ENCODE data around the gene DOCK6. TPM values are rescaled to one million over a fixed set of nuclear protein-coding genes. Genes with fewer than 3 reads are reported as not detected.

DOCK6 gene
- total and polyA plus RNA-seq, 5 donors = 23.8 to 68.5 (median 35.8) TPM

DNA sequence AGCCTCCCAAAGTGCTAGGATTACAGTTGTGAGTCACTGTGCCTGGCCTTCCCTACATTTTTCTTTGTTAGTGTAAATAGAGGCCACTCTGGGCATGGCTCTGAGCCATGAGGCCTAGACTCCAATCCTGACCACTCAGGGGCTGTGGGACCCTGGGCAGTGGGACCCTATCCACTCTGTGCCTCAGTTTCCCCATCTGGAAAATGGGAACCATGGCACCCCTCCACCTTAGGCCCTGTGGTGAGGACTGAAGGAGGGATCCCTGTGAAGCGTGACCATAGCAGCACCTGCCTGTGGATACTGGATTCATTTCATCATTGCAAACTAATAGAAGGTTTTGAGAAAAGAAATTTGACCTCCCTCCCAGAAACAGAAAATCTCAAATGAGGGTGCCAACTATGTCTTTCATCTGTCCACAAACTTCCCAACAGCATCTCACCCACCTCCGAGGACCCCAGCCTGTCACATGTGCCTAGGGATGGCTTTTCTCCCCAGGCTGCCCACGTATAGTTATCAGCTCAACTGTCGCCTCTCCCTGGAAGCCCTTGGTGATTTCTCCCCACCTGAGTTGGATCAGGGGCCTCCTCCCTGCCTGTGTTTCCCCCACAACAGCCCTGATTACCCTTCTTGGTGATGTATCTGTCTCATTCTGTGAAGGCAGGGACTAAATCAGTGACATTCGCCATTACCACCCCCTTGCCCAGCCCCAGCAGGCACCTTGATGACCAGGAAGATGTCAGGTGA, 17.3 kb downstream of the DOCK6 start:
- Histone ChIP-seq H3K27ac (ENCODE audit: low read length) (no peak overlapping the region), H3K9me3 (ENCODE audit: control insufficient read depth, low read length) (no peaks in the 10 kb centered on the region), H3K4me3 (ENCODE audit: low read length) (no peak overlapping the region), H3K27me3 (ENCODE audit: control insufficient read depth, insufficient read depth) (no peaks in the 10 kb centered on the region), H3K4me1 (ENCODE audit: control insufficient read depth, insufficient read depth, low read length) (peaks cover 4% of the 10 kb centered on the region)
- ATAC-seq (no peak), DNase-seq (peak in 1 of 3 donors; percentile 40)
- 96% methylated on average over 5 of the region's 5 CpGs for WGBS
- intact Hi-C loops (cut with DNase I) = loop anchor here in 2 of 4 donors (5.0 kb wide), 2 partner anchors 42 to 202 kb away; no protein-coding TSS in a partner anchor

GRCh38 chr19:11243798-11244169, 18.5 kb downstream of the DOCK6 start:
- Histone ChIP-seq H3K27ac (ENCODE audit: low read length) (peak overlapping the region; percentile 16), H3K27me3 (ENCODE audit: control insufficient read depth, insufficient read depth) (no peaks in the 10 kb centered on the region), H3K4me3 (ENCODE audit: low read length) (no peak overlapping the region), H3K4me1 (ENCODE audit: control insufficient read depth, insufficient read depth, low read length) (peaks cover 4% of the 10 kb centered on the region), H3K9me3 (ENCODE audit: control insufficient read depth, low read length) (no peaks in the 10 kb centered on the region)
- intact Hi-C loops (cut with DNase I) = loop anchor here in 1 of 4 donors (5.0 kb wide), 1 partner anchor 204 kb away; no protein-coding TSS in a partner anchor
- peak in 1 of 2 donors; percentile 0 for ATAC-seq
- 92% methylated on average over 7 of the region's 7 CpGs for WGBS
- DNase-seq = no peak

DNA sequence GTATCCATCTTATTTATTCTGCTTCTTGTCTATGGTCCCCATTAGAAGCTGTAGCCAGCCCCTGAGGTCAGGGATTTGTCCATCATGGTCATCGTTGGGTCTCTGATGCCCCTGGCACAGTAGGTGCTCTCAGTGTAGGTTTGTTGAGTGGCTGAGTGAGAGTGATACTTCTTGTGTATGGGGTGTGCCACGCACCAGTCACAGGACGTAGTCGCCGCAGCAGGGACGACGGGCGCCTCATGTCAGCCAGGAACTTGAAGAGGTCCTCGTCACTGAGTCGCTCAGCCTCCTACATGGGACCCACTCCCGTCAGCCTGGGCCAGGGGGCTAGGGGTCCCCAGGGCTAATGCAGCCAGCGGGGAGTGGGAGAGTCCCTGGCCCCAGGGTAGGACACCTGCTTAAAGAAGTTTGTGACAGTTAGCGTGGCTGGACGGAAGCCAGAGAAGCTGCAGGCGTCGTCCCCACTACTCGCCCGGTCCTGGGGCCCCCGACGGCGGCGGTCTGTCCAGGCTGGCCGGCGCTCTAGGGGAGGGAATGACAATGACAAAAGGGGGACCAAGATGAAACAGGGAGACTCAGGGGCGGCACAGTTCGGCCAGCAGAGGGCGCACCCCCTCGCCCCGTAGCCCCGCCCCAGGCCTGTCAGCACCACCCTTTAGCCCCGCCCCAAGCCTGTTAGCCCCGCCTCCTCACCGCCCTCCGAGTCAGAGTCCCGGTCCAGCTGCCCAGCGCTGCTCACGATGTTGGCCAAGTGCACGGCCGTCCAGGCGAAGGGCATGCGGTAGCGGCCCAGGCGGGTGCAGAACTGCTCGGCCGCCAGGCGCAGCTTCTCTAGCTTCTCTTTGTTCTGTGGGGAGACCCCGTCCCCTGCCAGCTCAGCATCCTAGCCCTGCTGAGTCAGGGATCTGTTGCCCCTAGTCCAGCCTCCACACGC, 19.2 kb downstream of the DOCK6 start:
- Histone ChIP-seq H3K4me3 (ENCODE audit: low read length) (no peak overlapping the region), H3K9me3 (ENCODE audit: control insufficient read depth, low read length) (no peaks in the 10 kb centered on the region), H3K4me1 (ENCODE audit: control insufficient read depth, insufficient read depth, low read length) (peaks cover 4% of the 10 kb centered on the region), H3K27me3 (ENCODE audit: control insufficient read depth, insufficient read depth) (no peaks in the 10 kb centered on the region), H3K27ac (ENCODE audit: low read length) (peak overlapping the region; percentile 27)
- WGBS = 40% methylated on average over 48 of the region's 48 CpGs
- DNase-seq = peak; percentile 95 to 99 (median 98)
- peak; percentile 89 to 91 for ATAC-seq
- intact Hi-C loops (cut with DNase I) = loop anchor here in 1 of 4 donors (5.0 kb wide), 1 partner anchor 204 kb away; no protein-coding TSS in a partner anchor

GRCh38 chr19:11242025-11242424, 20.3 kb downstream of the DOCK6 start:
- WGBS = 91% methylated on average over 11 of the region's 11 CpGs
- intact Hi-C loops (cut with DNase I) = loop anchor here in 1 of 4 donors (5.0 kb wide), 1 partner anchor 205 kb away; no protein-coding TSS in a partner anchor
- no peak for ATAC-seq

DNA sequence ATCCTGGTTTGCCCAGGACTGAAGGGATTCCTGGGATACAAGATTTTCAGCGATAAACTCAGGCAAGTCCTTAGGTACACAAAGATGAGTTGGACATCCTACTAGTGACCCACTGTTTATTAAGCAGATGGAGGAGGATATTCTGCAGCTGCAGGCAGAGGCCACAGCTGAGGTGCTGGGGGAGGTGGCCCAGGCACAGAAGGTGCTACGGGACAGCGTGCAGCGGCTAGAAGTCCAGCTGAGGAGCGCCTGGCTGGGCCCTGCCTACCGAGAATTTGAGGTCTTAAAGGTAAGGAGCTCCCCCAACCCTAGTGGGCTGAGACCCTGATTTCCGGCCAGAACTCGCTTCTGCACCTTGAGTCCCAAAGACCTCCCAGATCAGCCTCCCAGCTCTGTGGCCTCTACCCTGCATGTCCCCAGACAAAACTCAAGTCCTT, 22.3 kb downstream of the DOCK6 start:
- H3K9me3 ChIP-seq (ENCODE audit: control insufficient read depth, low read length) = no peaks in the 10 kb centered on the region
- no peak overlapping the region for H3K27ac ChIP-seq (ENCODE audit: low read length)
- H3K4me3 ChIP-seq (ENCODE audit: low read length) = no peak overlapping the region
- no peaks in the 10 kb centered on the region for H3K4me1 ChIP-seq (ENCODE audit: control insufficient read depth, insufficient read depth, low read length)
- ATAC-seq = no peak
- intact Hi-C loops (cut with DNase I) = loop anchor here in 1 of 4 donors (5.0 kb wide), 1 partner anchor 207 kb away; no protein-coding TSS in a partner anchor
- no peaks in the 10 kb centered on the region for H3K27me3 ChIP-seq (ENCODE audit: control insufficient read depth, insufficient read depth)
- WGBS = 97% methylated on average over 8 of the region's 8 CpGs
- peak in 1 of 3 donors; percentile 26 for DNase-seq

More at GRCh38 chr19:11242025-11242424, 20.3 kb downstream of the DOCK6 start:
- peak in 1 of 3 donors; percentile 34 for DNase-seq
- H3K27me3 ChIP-seq (ENCODE audit: control insufficient read depth, insufficient read depth) = no peaks in the 10 kb centered on the region
- H3K4me3 ChIP-seq (ENCODE audit: low read length) = no peak overlapping the region
- no peaks in the 10 kb centered on the region for H3K9me3 ChIP-seq (ENCODE audit: control insufficient read depth, low read length)
- H3K27ac ChIP-seq (ENCODE audit: low read length) = no peak overlapping the region
- H3K4me1 ChIP-seq (ENCODE audit: control insufficient read depth, insufficient read depth, low read length) = no peaks in the 10 kb centered on the region

DNA sequence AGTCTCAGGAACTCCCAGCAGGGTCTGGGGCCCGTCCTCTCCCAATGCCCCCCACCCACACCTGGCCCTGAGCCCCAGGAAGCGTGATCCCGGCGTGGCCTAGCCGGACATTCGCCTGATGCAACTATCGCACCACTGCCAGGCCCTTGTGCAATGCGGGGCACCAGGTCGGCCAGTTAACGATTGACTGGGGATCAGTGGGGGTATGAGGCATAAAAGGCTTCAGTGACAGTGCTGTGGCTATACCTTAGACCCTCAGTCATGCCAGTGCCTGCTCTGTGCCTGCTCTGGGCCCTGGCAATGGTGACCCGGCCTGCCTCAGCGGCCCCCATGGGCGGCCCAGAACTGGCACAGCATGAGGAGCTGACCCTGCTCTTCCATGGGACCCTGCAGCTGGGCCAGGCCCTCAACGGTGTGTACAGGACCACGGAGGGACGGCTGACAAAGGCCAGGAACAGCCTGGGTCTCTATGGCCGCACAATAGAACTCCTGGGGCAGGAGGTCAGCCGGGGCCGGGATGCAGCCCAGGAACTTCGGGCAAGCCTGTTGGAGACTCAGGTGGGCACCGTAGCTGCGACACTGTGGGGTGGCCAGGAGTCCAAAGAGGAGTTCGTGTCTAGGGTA, 22.8 kb downstream of the DOCK6 start, which contains the start of gene ANGPTL8:
ANGPTL8 (plus strand) TSS at position 243 of the 624 bp plus-strand sequence; CDS start at position 262, 19 bp downstream.
- Histone ChIP-seq H3K4me3 (ENCODE audit: low read length) (no peak within 1 kb of the TSS), H3K4me1 (ENCODE audit: control insufficient read depth, insufficient read depth, low read length) (no peaks in the 10 kb centered on the region), H3K27me3 (ENCODE audit: control insufficient read depth, insufficient read depth) (no peaks in the 10 kb centered on the region), H3K9me3 (ENCODE audit: control insufficient read depth, low read length) (no peaks in the 10 kb centered on the region), H3K27ac (ENCODE audit: low read length) (no peak within 1 kb of the TSS)
- intact Hi-C loops (cut with DNase I) = no loop called here
- DNase-seq (peak in 1 of 3 donors; percentile 33), ATAC-seq (no peak)
- 94% methylated on average over 23 of the region's 23 CpGs for WGBS

DNA sequence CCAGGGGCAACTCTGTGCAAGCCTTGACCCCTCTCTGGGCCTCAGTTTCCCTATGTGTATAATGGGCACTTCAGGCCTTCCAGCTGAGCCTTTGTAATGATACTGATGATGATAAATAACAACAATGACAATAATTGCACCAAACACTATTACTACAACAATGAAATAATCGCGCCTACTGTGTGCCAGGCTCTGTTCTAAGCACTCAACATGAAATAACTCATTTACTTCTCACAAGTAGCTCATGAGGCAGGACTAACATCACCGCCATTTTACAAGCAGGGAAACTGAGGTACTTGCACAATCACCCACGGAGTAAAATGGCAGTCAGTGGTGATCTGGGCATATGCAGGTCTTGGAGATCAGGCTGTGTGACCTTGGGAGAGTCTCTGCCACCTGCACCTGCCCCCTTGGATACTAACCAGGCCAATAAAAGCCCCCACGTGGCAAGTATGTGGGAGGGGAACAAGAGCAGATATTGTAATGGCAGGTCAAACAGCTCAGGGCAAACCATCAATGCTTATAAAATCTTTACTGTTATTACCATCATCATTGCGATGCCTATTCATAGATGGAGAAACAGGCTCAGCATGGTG, 23.4 kb downstream of the DOCK6 start:
- H3K27me3 ChIP-seq (ENCODE audit: control insufficient read depth, insufficient read depth) = no peaks in the 10 kb centered on the region
- no peak overlapping the region for H3K27ac ChIP-seq (ENCODE audit: low read length)
- no peak overlapping the region for H3K4me3 ChIP-seq (ENCODE audit: low read length)
- no peaks in the 10 kb centered on the region for H3K4me1 ChIP-seq (ENCODE audit: control insufficient read depth, insufficient read depth, low read length)
- peak in 1 of 3 donors; percentile 2 for DNase-seq
- 92% methylated on average over 6 of the region's 6 CpGs for WGBS
- no peak for ATAC-seq
- intact Hi-C loops (cut with DNase I) = no loop called here
- H3K9me3 ChIP-seq (ENCODE audit: control insufficient read depth, low read length) = no peaks in the 10 kb centered on the region

DNA sequence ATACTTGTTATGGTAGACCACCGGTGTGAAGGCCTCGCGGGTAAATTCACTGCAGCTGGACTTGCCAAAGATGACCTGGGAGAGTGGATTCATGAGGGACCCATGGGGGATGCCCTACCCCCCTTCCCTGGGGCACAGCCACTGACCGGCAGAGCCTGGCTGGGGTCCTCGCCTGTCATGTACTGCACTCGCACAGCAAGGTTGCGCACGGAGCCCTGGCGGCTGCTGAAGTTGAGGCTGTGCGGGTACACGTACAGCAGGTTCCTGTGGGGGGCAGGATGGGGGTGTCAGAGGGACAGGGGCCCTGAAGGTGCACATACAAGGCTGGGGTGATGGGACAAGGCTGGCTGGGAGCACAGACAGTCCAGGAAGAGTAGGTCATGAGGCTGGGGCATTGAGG, 24.3 kb downstream of the DOCK6 start:
- DNase-seq (peak in 1 of 3 donors; percentile 38), ATAC-seq (no peak)
- 87% methylated on average over 11 of the region's 11 CpGs for WGBS
- H3K4me1 ChIP-seq (ENCODE audit: control insufficient read depth, insufficient read depth, low read length) = no peaks in the 10 kb centered on the region
- H3K4me3 ChIP-seq (ENCODE audit: low read length) = no peak overlapping the region
- H3K27me3 ChIP-seq (ENCODE audit: control insufficient read depth, insufficient read depth) = no peaks in the 10 kb centered on the region
- H3K27ac ChIP-seq (ENCODE audit: low read length) = no peak overlapping the region
- intact Hi-C loops (cut with DNase I) = no loop called here
- no peaks in the 10 kb centered on the region for H3K9me3 ChIP-seq (ENCODE audit: control insufficient read depth, low read length)

- Histone ChIP-seq H3K4me1 (ENCODE audit: control insufficient read depth, insufficient read depth, low read length) (no peaks in the 10 kb centered on the region), H3K9me3 (ENCODE audit: control insufficient read depth, low read length) (no peaks in the 10 kb centered on the region), H3K27me3 (ENCODE audit: control insufficient read depth, insufficient read depth) (no peaks in the 10 kb centered on the region), H3K4me3 (ENCODE audit: low read length) (no peak overlapping the region), H3K27ac (ENCODE audit: low read length) (no peak overlapping the region)
- ATAC-seq (no peak), DNase-seq (peak in 1 of 3 donors; percentile 47)
- 84% methylated on average over 15 of the region's 15 CpGs for WGBS
- intact Hi-C loops (cut with DNase I) = no loop called here
Measured at GRCh38 chr19:11237321-11237720, 25.0 kb downstream of the DOCK6 start.
